Gastroesophageal sphincter (tissue), 3 donors: ENCODE measurements around the gene TPRN.

Experiments used
- POLR2AphosphoS5 ChIP-seq: sonication (generic); formaldehyde crosslinking; IDR thresholded peaks from one replicate; pipeline ENCODE4 v1.6.1; 2017; ENCODE audit warnings: antibody characterized with exemption
- TF ChIP-seq, protein P1 (sequence below), 4 experiments: fragments of 200-600 bp in 2 of 4; fragments of 450-650 bp in 2 of 4; sonication (generic) in 1 of 4; IDR thresholded peaks; one replicate each; pipeline ENCODE4 v1.5.1; 2017 to 2019; ENCODE audit warnings: antibody characterized with exemption in 4 of 4, mild to moderate bottlenecking in 2 of 4, moderate library complexity in 2 of 4

DNA sequence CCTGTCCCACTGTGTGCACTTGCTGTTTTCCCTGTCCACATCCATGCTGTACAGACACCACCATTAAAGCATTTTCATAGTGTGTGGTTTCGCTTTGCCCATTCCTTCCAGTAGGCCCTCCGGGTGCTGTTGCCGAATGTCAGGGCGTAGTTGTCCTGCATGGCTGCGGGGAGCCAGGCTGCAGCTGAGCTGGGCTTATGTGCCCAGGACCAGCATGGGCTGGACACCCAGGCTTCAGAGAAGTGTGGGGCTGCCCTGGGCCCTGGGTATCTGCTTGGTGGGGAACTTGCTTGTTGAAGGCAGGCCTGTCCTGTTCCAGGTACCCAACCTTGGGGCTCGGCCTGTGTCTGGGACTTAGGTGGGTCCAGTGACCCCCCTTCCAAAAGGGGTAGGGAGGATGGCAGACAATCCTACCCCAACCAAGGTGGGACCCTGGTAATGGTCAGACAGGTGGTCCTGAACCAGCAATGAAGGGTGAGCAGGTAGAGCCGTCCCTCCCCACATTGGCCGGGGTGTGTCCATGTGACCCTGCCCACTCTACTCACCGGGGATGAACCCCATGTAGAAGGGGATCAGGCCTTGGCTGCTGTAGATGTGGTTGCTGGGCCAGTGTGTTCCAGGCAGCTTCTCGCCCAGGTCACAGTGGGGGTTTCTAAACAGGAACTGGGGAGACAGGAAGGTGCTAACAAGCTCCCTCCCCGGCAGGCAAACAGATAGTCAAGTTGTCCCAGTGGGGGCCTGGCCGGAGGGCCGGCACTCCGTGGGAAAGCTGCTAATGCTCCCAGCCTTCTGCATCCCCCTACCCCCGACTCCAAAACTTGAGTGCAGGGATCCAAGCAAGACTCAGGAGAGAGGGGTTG is 43.3 kb upstream of the TPRN start:
- TF ChIP-seq, protein P1, sequence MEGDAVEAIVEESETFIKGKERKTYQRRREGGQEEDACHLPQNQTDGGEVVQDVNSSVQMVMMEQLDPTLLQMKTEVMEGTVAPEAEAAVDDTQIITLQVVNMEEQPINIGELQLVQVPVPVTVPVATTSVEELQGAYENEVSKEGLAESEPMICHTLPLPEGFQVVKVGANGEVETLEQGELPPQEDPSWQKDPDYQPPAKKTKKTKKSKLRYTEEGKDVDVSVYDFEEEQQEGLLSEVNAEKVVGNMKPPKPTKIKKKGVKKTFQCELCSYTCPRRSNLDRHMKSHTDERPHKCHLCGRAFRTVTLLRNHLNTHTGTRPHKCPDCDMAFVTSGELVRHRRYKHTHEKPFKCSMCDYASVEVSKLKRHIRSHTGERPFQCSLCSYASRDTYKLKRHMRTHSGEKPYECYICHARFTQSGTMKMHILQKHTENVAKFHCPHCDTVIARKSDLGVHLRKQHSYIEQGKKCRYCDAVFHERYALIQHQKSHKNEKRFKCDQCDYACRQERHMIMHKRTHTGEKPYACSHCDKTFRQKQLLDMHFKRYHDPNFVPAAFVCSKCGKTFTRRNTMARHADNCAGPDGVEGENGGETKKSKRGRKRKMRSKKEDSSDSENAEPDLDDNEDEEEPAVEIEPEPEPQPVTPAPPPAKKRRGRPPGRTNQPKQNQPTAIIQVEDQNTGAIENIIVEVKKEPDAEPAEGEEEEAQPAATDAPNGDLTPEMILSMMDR (IDR thresholded peaks at IDR 0.05): no peak
- no peak for TF ChIP-seq POLR2AphosphoS5
